Hematopoietic multipotent progenitor cell (in vitro differentiated cells): ENCODE results near the gene TAC3. TPM values are rescaled to one million over a fixed set of nuclear protein-coding genes. Genes with fewer than 3 reads are reported as not detected.
"Not testable (repeated sequence)": the region's sequence is repeated elsewhere in the genome, so short reads cannot be mapped to it uniquely, and the experiment has no call there.

ENCODE experiments used
- DNase-seq, 3 donors: peaks; one replicate each; pipeline ENCODE4 v3.0.0-alpha.2; 2011 to 2015; ENCODE audit warnings: low read depth in 2 of 3, low spot score in 2 of 3
- total RNA-seq: library from RNA; depleted of rRNA; stranded (reverse); fragments of >200 nt; gene quantifications from one replicate; pipeline ENCODE4 v1.2.3, GENCODE V29; 2012

TAC3 gene
- total RNA-seq, 1 donor = not detected

GRCh38 chr12:57039016-57039798 is 22.9 kb upstream of the TAC3 start:
- peak in 1 of 3 donors; percentile 10 for DNase-seq

- DNase-seq = no peak
Measured at GRCh38 chr12:57037264-57037663, 20.9 kb upstream of the TAC3 start.

GRCh38 chr12:57033431-57033830 is 17.1 kb upstream of the TAC3 start:
- DNase-seq = no peak

- DNase-seq = no peak
Measured at GRCh38 chr12:57031789-57032188, 15.5 kb upstream of the TAC3 start.

- DNase-seq = peak in 2 of 3 donors; percentile 32 to 56
Measured at GRCh38 chr12:57031138-57031725, 14.9 kb upstream of the TAC3 start.

GRCh38 chr12:57029457-57029856 is 13.1 kb upstream of the TAC3 start:
- no peak for DNase-seq

- DNase-seq = no peak
Measured at GRCh38 chr12:57027805-57028153, 11.4 kb upstream of the TAC3 start.

- DNase-seq = no peak
Measured at GRCh38 chr12:57027011-57027804, 10.9 kb upstream of the TAC3 start.

- no peak for DNase-seq
Measured at GRCh38 chr12:57025196-57025595, 8.9 kb upstream of the TAC3 start.

GRCh38 chr12:57022324-57022723 is 6.0 kb upstream of the TAC3 start:
- DNase-seq = not testable (repeated sequence)

- DNase-seq = no peak
Measured at GRCh38 chr12:57019983-57020719, 3.8 kb upstream of the TAC3 start.

- no peak for DNase-seq
Measured at GRCh38 chr12:57018906-57019305, 2.6 kb upstream of the TAC3 start.

GRCh38 chr12:57018353-57018752 is 2.0 kb upstream of the TAC3 start:
- not testable (repeated sequence) for DNase-seq

GRCh38 chr12:57012600-57013465 is 3.5 kb downstream of the TAC3 start:
- DNase-seq = no peak

GRCh38 chr12:57011438-57012424 is 4.6 kb downstream of the TAC3 start:
- DNase-seq = no peak

GRCh38 chr12:57010627-57011247 is 5.6 kb downstream of the TAC3 start:
- DNase-seq = no peak

GRCh38 chr12:57009949-57010626 is 6.2 kb downstream of the TAC3 start:
- DNase-seq = no peak

- DNase-seq = peak in 2 of 3 donors; percentile 57 to 81
Measured at GRCh38 chr12:57008178-57008577, 8.2 kb downstream of the TAC3 start.
